ENCODE results near the gene ANKRD63.

- TF ChIP-seq ZNF396 (CRISPR knock-in tag; IDR thresholded peaks at IDR 0.05; ENCODE audit: borderline replicate concordance) (no peak), ZNF121 (CRISPR knock-in tag; IDR thresholded peaks at IDR 0.05) (no peak), CTCF (IDR thresholded peaks at IDR 0.05) (no peak), USF1 (CRISPR knock-in tag; IDR thresholded peaks at IDR 0.05) (no peak), TCF7 (CRISPR knock-in tag; IDR thresholded peaks at IDR 0.05; ENCODE audit: low read depth) (no peak)
Observed at GRCh38 chr15:40295877-40296560, 13.2 kb upstream of the ANKRD63 start.
